HG02970 (cell line): Measurements from ENCODE around the gene BST2.

Experiments used
- ATAC-seq: cut with Tn5 transposase; IDR thresholded peaks from one replicate; pipeline ENCODE4 v1.9.1; 2021; ENCODE audit warnings: mild to moderate bottlenecking, moderate library complexity, moderate number of reproducible peaks; ENCODE audit not compliant: unreplicated experiment, low FRiP score

BST2 gene

DNA sequence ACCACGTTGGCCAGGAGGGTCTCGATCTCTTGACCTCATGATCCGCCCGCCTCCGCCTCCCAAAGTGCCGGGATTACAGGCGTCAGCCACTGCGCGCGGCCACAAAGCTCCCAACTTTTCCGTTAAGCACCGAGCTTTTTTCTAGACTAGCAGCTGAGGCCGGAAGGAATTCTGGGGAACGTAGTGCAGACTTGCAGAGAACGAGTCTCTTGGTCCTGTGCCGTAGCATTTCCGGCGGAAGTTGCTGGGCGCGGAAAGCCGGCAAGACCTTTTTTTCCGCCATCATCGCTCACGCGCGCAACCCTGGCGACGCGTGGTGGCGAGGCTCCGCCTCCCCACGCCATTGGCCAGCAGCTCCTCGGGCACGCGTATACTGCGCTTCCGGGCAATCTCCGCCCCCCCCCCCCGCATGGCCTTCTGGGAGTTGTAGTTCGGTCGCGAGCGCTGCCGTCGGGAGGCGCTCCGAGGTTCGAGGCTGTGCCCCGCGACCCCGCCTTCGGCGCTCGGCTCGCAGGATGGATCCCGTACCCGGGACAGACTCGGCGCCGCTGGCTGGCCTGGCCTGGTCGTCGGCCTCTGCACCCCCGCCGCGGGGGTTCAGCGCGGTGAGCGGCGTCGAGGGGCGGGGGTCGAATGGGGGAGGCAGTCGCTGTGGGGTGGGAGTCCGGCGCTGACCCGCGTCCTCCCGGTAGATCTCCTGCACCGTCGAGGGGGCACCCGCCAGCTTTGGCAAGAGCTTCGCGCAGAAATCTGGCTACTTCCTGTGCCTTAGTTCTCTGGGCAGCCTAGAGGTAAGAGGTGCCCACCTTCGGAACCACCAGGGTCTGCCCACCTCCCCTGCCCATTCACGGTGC is 14.4 kb upstream of the BST2 start, which contains the start of gene MVB12A:
MVB12A (plus strand) TSS at position 427 of the 854 bp plus-strand sequence; CDS start at position 516, 89 bp downstream.
- ATAC-seq = peak; percentile 94

DNA sequence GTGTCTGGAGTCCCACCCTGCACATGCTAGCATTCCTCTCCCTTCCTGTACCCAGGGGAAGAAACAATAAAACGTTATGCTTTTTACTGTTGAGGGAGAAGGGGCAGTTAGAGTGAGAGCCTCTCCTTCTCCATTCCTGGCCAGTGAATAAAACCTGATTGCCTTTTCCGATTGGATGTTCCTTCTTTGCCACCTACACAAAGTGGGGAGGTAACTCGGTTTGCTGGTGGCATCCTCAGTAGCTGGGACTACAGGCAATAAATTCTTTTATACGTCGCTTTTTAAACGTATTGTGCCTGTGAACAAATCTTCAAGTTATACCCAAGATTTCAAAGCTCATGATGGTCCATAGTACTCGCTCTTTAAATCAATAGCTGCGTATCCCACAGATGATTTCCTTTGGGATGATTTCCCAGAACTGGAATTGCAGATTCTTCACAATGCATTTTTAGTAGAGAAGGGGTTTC is 13.8 kb upstream of the BST2 start:
- ATAC-seq = no peak

DNA sequence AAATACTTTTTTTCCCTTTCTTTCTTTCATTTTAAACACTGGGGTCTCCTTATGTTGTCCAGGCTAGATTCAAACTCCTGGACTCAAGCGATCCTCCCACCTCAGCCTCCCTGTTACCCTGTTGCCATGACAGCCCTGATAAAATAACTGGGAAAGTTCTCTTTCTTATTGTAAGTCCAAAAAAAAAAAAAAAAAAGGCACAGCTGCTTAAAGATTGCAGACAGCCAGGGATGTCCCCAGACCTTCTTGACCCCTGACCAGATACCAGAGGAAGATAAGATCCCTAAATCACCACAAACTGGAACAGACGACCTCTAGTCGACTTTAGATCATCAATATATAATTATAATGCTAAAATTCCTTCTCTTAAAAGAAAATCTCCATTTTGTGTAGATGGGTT is 13.3 kb upstream of the BST2 start:
- no peak for ATAC-seq

DNA sequence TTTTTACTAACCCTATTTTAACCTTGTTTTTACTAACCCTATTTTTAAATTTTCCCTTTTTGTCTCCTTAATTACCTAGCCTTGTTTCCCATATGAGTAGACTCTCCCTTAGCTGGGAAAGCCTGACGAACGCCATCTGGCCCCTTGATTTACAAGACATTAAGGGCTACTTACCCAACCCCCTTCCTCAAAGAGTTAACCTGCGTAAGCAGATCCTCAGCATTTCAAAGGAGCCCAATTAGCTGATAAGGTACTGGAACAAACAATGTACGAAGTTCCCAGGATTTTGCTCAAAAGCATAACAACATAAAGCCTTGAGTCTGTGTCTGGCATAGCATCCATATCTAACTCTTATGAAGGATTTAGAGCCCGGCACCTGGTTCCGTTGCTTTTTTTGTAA is 9.7 kb upstream of the BST2 start:
- no peak for ATAC-seq

DNA sequence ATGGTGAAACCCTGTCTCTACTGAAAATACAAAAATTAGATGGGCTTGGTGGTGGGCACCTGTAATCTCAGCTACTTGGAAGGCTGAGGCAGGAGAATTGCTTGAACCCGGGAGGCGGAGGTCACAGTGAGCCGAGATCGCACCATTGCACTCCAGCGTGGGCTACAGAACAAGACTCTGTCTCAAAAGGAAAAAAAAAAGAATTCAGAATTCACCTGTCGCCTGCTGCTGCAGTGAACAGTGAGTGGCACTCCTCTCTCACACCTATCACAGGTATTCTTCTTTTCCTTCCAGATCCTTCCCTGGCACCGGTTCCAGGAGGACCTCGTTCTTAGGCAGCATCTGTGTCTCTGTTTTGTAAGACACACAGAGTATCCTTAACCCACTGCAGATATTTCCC is 8.7 kb upstream of the BST2 start:
- ATAC-seq = no peak

DNA sequence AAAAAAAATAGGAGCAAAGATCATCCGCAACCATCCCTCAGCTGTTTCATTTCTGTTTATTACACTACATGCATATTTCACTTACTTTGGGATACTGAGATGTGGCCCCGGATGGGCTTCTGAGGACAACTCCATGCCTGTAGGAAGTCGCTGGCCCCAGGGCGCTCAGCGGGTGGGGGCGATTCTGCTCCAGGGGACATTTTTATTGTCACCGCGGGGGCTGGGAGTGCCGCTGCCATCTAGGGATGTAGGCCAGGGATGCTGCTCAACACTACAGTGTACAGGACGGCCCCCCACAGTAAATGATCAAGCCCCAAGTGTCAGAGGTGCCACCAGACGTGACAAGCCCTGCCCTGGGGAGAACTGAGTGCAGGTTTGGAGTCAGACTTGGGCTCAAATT is 6.4 kb upstream of the BST2 start:
- no peak for ATAC-seq

DNA sequence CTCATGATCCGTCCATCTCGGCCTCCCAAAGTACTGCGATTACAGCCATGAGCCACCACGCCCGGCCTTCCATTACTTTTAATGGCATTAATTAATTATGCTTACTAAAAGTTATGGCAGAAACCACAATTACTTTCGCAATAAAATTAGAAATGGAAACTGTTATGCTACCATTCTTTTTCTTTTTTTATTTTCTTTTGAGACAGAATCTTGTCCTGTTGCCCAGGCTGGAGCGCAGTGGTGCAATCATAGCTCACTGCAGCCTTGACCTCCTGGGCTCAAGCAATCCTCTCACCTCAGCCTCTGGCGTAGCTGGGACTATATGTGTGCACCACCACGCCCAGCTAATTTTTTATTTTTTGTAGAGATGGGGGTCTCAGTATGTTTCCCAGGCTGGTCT is 4.6 kb upstream of the BST2 start:
- no peak for ATAC-seq

DNA sequence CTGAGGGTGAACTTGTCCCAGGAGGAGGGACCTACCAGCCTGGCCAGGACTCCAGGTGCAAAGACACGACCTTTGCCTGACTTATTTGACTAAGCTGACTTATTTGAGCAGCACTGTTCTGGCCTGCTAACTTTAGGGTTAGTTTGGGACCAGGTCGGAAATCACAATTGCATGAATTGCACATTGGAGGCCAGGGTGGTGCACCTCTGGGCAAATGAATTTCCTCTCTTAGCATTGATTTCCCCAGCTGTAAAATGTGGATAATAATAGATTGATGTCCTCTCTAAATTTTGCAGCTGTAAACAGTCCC is 1.4 kb upstream of the BST2 start:
- ATAC-seq = no peak

DNA sequence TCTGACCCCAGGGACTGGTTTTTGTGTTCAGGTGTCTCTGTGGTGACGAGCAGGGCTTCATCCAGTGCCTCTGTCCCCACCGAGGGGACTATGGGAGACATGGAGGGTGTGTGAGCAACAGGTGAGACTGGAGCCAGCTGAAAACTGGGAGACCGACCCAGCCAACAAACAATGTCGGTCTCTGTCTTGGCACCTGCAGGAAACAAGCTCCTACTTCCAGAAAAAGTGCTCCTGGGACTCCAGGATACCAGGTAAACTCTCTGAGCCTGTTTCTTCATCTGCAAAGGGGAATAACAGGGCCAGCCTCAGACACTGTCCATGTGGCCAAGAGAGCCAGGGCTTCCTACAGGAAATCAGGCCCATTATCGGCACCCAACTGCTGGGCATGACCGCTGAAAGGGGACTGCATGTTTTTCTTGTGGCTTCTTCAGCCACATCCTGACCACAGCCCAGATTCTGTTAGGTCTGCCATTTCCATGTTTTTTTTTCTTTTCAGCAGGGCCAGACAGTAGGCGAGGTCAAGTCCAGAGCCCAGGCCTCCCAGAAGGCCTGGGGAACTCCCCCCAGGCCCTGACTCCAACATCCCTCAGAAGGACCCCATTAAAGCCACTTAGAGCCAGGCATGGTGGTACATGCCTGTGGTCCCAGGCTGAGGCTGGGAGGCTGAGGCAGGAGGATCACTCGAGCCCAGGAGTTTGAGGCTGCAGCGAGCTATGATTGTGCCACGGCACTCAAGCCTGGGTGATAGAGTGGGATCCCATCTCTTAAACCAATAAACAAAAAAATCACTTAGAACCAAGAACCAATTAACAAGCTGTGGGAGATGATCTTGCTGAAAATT is 836 bp upstream of the BST2 start:
- ATAC-seq = peak; percentile 13

DNA sequence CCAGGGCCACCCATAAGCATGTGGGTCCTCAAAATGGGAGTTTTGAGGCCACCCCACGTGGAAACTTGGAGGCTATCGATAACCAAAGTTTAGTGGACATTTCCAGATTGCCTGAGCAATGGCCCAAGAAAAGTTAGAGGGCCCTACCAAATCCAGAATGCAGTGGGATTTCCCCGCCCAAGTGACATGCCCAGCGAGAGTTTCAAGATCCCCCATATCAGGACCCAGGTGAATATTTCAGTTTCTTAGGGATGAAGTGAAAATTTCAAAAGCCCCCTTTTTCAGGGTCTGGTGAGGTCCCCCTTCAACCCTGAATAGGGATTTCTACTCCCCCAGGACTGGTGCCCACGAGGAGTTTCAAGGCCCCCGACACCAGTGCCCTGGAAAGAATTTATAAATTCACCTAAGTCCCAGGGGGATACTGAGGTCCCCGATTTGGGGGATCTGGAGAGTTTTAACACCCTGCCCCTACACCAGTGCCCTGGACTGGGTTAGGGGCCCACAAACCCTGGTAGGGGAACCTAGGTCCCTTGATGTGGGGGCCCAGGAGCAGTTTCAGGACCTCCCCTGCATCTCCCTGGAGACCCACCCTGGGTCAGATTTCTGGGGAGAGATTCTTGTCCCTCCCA is 695 bp downstream of the BST2 start:
- no peak for ATAC-seq

DNA sequence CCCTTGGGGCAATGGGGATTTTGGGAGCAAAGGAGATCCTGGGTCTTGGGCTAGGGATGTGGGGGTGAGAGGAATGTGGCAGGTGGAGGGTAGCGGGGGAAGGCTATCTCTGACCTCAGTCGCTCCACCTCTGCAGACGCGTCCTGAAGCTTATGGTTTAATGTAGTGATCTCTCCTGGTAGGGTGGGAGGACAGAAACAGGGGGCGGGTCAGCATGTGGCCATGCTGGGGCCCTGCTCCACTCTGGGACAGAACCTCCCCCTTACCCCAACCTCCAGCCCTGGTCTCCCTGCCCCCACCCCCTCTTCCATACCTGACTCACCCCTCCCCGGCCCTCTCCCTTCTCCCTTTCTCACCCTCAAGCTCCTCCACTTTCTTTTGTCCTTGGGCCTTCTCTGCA is 1.4 kb downstream of the BST2 start:
- no peak for ATAC-seq

DNA sequence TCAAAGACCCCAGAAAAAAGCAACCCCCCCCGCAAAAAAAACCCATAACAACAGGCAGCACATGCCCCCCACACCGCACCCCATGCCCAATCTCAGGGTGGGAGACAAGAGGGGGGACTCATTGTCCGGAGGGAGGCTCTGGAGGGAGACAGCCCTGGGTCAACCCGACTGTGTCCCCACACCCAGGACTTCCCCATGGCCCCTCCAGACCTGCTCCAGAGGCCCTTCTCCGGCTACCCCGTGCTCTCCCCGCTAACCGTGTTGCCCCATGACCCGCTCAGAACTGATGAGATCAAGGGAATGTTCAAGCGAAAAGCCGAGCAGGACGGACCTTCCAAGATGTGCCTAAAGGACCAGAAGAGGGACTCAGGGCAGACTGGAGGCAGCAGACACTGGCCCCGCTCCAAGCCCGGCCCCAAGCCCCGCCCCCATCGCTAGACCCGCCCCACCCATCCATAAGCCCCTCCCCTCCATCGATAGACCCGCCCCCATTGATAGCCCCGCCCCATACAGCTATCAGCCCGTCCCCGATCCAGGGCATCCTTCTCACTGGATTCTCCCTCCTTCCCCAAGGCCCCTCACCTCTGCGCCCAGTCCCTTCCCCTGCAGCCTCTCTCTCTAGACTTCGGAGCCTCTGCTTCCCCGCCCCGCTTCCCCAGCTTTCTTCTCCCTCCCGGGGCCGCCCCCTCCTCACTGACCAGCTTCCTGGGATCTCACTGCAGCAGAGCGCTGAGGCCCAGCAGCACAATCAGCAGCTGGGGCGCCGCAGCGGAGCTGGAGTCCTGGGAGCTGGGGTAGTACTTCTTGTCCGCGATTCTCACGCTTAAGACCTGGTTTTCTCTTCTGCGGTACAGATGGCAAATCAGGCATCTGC is 2.2 kb downstream of the BST2 start:
- no peak for ATAC-seq

DNA sequence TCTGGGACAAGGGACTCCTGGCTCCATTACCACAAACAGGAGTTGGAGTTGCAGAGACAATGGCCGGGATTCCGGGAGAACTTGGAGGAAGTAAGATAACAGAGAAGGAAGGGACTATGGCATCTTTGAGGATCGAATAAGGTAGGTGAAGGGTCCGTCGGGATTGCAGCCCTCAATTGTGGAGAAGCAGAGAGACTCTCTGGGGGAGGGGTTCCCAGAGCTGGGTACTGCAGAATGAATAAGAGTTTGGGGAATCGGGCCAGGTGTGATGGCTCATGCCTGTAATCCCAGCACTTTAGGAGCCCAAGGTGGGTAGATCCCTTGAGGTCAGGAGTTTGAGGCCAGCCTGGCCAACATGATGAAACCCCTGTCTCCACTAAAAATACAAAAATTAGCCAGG is 3.8 kb downstream of the BST2 start:
- no peak for ATAC-seq

DNA sequence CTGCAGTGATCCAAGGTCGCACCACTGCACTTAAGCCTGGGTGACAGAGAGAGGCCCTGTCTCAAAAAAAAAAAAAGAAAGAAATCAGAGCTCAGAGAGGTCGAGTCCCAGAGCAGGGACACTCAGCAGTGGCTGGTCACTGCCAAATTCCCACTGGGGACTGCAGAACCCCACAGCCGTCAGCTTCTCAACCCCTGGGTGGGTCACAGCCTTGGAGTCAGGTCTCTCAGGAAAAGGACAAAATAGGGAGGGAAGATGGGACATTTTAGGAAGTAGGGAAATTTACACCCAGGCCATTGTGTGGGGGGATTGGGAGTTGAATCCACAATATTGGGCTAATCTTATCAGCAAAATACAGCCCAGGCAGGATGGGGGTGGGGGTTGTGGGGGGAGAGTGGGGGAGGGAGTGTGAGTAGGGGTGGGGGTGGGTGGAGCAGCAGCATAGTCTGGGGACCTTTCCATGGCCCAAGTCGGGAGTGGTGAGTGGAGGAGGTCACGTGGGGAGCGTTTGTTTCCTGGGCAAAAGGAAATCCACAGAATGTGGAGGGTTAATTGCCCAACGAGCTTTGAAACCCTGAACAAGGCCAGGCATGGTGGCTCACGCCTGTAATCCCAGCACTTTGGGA is 6.4 kb downstream of the BST2 start:
- ATAC-seq = no peak

DNA sequence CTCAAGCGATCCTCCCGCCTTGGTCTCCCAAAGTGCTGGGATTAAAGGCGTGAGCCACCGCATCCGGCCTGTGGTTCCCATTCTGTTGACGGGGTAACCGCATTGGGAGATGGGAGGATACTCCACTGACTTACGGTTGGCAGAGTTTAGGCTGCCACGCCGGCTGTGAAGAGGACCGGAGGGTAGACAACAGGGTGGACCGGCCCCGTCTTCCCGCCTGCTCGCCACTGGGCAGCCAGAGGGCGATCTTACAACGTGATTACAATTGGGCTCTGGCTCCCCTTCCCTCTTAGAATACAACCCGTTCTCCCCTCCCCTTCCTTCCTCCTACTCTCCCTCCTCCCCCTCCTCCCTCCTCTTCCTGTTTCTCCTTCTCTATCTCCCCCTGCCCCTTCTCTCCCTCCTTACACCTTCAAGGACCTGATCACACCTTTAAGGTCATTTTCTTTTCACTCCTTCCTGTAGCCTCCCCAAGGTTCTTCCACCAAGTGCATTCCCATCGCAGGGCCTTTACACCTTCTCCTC is 10.5 kb downstream of the BST2 start:
- ATAC-seq = no peak

DNA sequence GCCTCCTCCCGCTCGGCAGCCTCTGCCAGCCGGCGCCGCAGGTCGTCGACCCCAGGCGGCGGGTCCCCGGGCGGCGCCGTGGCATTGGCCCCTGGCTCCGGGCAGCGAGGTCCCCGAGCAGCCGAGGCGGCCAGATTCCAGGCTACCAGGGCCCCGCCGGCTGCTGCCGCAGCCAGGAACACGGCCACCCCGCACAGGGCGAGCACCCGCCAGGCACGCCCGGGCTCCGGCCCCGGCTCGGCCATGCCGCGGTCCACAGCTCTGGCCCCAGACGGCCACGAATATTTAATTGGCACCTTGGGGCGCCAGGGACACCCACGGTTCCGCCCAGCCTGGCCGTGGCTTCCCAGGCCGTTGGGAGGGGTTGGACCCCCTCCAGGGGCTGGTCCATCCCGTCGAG is 11.5 kb downstream of the BST2 start, which contains the start of gene CCDC194:
CCDC194 (minus strand) TSS at position 283 of the 400 bp plus-strand sequence; CDS start at position 245, 38 bp downstream.
- no peak for ATAC-seq

DNA sequence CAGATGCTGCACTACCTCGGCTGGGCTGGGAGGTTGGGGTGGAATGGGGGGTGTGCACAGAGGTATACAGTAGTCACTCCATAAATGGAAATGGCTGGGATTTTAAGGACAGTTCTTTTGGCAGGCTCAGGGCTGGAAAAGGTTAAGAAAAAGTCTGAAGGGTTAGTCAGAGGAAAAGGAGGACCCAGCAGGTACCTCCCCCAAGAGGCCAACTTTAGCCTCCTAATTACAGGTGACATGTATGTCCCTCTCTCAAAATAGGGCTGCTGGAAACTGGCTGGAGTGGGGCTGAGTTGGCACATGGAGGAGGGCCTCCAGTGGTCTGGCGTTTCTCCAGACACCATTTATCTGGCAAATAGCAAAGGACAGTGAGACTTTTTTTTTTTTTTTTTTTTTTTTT is 12.4 kb downstream of the BST2 start:
- no peak for ATAC-seq

DNA sequence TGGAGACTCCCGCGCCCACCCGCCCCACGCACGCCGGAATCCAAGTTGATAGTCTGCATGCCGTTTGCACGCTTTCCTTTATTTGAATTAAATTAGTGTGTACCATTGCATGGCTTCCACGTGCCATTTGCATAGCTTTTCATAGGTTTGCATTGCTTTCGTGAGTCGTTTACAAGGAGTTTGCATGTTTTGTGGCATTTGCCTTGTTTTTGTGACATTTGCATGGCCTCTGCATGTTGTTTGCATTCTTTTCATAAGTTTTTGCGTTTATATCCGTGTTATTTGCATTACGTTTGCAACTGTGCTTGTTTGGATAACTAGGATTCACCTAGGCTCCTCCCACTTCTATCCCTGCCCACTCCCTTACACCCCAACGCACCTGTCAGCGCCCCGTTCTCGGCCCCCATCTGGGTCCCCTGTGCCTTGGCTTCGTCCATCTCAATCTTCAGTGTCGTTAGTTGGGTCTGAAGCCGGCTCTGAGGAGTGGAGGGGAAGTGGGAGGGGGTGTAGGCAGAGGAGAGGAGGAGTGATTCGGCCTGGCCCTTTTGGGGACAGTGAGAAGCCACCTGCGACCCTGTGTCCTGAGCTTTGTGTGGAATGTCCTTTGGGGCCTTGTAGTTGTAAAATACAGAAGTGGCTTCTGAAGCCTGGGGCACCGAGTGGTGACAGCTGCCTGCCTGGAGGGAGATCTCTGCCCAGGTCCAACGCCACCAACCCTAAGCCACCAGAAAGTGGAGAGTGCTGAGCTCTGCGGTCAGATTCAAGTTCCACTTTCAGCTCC is 13.9 kb downstream of the BST2 start:
- no peak for ATAC-seq
